Mesodermal cell (in vitro differentiated cells): ENCODE measurements around the gene HMCN1.

Experiments used
- H3K27ac ChIP-seq: 2 replicates; pipeline ENCODE4 v1.7.0; 2013; ENCODE audit warnings: mild to moderate bottlenecking, low read depth, low read length, moderate library complexity; ENCODE audit not compliant: severe bottlenecking
- H3K36me3 ChIP-seq: 2 replicates; pipeline ENCODE4 v1.7.1; 2013; ENCODE audit warnings: mild to moderate bottlenecking, low read length, moderate library complexity; ENCODE audit not compliant: control insufficient read depth, insufficient read depth
- H3K4me1 ChIP-seq: one replicate; pipeline ENCODE4 v1.7.1; 2013; ENCODE audit warnings: mild to moderate bottlenecking, low read length; ENCODE audit not compliant: insufficient read depth, control insufficient read depth, poor library complexity, severe bottlenecking
- H3K4me3 ChIP-seq: 2 replicates; pipeline ENCODE4 v1.7.0; 2013; ENCODE audit warnings: low read length, control low read depth, mild to moderate bottlenecking; ENCODE audit not compliant: insufficient read depth, poor library complexity, severe bottlenecking; ENCODE audit errors: extremely low read depth
- H3K9me3 ChIP-seq: 2 replicates; pipeline ENCODE4 v1.7.1; 2013; ENCODE audit warnings: mild to moderate bottlenecking, low read length, moderate library complexity; ENCODE audit not compliant: control insufficient read depth
- WGBS, 2 experiments: methylation state at CpG; one replicate each; pipeline ENCODE4 v1.1.5; 2013; ENCODE audit warnings: missing lambda C conversion rate in 2 of 2; ENCODE audit not compliant: insufficient coverage in 2 of 2; 5-methylcytosine and 5-hydroxymethylcytosine counted together

Gene HMCN1

DNA sequence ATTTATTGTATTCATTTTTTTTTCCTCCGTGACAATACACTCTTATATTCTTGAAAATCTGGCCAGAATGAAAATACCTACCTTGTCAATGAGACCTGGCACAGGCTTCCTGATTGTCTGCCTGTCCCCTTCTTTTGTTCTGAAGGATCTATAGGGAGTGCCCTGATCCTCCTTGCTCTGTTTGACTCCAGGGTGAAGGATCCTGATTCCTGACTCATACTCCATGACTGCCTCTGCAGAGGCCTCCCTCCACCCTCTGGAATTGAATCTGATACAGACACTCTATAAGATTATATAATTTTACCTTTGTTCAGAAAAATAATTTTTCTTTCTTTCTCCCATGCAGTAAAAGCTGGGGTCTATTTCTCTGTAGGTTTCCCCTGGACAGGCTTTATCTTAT lies 116.2 kb downstream of the HMCN1 start:
- H3K4me3 ChIP-seq: no peak overlapping the region
- no peaks in the 10 kb centered on the region for H3K9me3 ChIP-seq
- no peaks in the 10 kb centered on the region for H3K4me1 ChIP-seq
- no peaks in the 10 kb centered on the region for H3K36me3 ChIP-seq
- H3K27ac ChIP-seq: no peak overlapping the region
- no CpG with 5 or more reads among the region's 1 CpG for WGBS, 2 experiments

DNA sequence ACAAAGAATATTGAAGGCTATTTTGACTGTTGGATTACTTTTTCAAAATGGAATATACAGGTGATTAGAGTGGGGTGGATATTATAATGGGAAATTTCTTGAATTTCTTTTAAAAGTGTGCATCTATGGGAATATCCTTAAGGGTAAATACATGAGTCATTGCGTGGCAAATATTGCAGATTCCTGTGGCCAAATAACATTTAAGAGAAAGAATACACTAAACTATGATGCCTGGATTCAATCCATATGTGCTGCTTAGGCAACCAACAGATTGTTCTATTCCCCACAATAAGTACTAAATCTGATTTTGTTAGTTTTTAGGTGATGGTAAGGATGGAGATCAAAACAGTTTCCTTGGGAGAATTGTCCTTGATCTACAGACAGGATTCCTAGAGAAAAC lies 119.5 kb downstream of the HMCN1 start:
- Histone ChIP-seq H3K9me3 (no peaks in the 10 kb centered on the region), H3K27ac (no peak overlapping the region), H3K4me3 (no peak overlapping the region), H3K36me3 (no peaks in the 10 kb centered on the region), H3K4me1 (no peaks in the 10 kb centered on the region)
- WGBS, 2 experiments: no CpG with 5 or more reads among the region's 1 CpG

DNA sequence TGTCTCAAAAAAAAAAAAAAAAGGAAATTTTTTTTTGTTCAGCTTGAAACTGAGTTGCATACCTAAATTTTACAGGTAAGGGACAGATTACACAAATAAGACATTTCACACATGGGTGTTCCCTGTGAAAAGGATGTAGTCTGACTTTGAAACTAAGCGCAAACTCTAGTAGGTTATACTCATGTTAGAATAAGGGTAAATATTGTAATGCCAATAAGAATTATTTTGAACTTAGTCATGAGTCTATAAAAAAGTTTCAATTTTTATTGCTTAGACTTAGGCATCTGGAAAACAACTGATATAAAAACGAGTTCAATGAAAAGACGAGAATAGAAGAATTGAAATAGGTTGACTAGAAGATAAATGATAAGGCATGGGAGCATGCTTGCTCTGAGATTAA lies 122.3 kb downstream of the HMCN1 start:
- Histone ChIP-seq H3K4me1 (peaks cover 2% of the 10 kb centered on the region), H3K36me3 (no peaks in the 10 kb centered on the region), H3K9me3 (no peaks in the 10 kb centered on the region), H3K27ac (no peak overlapping the region), H3K4me3 (no peak overlapping the region)
- WGBS, 2 experiments: 67 to 74% methylated on average over 2 of the region's 3 CpGs

DNA sequence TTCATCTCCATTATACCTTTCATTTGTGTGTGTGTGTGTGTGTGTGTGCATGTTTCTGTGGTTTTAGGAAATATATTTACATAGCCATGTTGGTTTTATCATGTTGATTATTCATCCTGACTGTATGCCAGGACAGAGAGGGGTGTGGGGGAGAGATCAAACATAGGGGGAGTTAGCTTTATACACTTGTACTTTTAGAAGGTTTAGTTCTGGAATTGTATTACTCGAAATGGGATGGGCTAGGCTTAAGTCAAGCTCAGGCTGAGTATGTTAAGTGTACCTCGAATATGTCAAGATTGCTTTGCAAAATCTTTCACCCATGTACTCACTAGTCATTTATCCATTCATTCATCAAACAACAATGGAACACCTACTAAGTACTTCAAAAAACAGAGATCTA lies 123.3 kb downstream of the HMCN1 start:
- Histone ChIP-seq H3K4me3 (no peak overlapping the region), H3K27ac (no peak overlapping the region), H3K9me3 (no peaks in the 10 kb centered on the region), H3K4me1 (peaks cover 5% of the 10 kb centered on the region), H3K36me3 (no peaks in the 10 kb centered on the region)
- 75 to 80% methylated on average over 1 of the region's 2 CpGs for WGBS, 2 experiments

DNA sequence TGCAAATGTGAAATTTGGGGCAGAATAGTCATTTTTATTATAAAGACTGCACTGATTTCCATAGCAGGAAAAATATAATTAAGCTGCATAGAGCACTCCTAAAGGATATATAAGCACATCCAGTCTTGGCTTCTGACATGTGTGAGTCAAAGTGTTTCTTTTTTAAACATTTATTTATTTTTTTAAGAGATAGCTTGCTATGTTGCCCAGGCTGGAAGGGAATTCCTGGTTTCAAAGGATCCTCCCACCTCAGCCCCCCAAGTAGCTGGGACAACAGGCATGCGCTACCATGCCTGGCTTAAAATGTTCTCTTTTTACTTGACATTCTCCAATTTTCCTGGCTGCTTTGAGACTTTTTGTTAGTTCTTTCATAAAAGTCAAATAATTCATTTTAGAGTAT lies 126.1 kb downstream of the HMCN1 start:
- 100% methylated on average over 1 of the region's 1 CpG; no CpG with 5 or more reads in 1 of the 2 experiments for WGBS, 2 experiments
- Histone ChIP-seq H3K36me3 (no peaks in the 10 kb centered on the region), H3K4me3 (no peak overlapping the region), H3K27ac (no peak overlapping the region), H3K4me1 (peaks cover 10% of the 10 kb centered on the region), H3K9me3 (no peaks in the 10 kb centered on the region)

DNA sequence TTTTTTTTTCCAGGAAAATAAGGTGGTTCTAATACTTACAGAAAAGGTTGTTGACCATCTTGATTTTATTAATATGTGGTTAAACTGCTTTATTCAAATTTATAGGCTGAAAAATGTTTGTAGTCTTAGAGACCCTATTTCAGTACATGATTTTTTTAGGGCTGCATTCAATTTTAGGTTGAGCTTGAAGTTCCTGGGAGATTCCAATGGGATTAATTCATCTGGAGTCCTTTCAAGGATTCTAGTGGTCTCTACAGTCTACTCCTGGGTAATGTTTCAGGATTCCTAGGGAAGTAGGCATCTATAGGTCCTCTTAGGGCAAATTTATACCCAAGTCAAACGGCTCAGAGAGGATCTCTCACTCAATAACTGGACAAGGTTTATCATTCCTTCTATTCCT lies 126.7 kb downstream of the HMCN1 start:
- H3K36me3 ChIP-seq: no peaks in the 10 kb centered on the region
- H3K27ac ChIP-seq: no peak overlapping the region
- peaks cover 10% of the 10 kb centered on the region for H3K4me1 ChIP-seq
- WGBS, 2 experiments: 75 to 83% methylated on average over 1 of the region's 1 CpG
- no peak overlapping the region for H3K4me3 ChIP-seq
- no peaks in the 10 kb centered on the region for H3K9me3 ChIP-seq

DNA sequence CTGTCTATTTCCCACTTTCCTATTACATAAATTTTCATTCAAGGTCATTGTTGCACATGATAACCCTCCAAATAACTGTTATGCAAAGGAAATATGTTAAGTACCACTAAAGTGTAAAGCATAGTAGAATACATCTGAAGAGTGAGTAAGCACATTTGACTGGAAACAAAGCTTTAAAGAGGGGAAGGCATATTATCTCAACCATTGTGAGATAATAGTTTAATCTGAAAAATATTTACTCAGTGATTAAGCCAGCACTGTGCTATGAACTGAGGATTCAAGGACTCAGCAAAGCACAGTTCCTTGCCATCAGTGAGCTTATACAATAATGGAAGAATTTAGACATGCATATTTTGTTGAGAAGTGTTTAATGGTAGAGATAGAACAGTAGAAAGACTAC lies 127.4 kb downstream of the HMCN1 start:
- no peak overlapping the region for H3K4me3 ChIP-seq
- H3K27ac ChIP-seq: no peak overlapping the region
- H3K9me3 ChIP-seq: no peaks in the 10 kb centered on the region
- H3K4me1 ChIP-seq: peaks cover 10% of the 10 kb centered on the region
- H3K36me3 ChIP-seq: no peaks in the 10 kb centered on the region

DNA sequence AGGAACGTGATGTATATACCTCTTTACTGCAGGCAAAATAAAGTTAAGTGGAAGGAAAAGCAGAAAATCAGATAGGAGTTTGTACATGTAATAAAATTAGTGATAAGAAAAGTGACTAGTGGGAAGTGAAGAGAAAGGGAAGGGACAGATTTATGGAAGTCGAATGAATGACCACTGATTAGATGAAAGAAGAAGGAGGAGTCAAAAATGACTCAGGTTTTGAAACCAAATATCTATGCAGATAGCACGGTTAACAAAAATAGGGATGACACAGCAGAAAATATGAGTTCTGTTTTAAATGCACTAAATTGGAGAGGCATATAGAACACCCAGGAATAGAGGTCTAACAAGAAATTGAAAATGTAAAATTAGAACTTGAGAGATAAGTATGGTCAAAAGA lies 128.0 kb downstream of the HMCN1 start:
- WGBS, 2 experiments: 67 to 84% methylated on average over 1 to 2 of the region's 3 CpGs
- Histone ChIP-seq H3K4me3 (no peak overlapping the region), H3K9me3 (no peaks in the 10 kb centered on the region), H3K4me1 (peaks cover 10% of the 10 kb centered on the region), H3K36me3 (no peaks in the 10 kb centered on the region), H3K27ac (no peak overlapping the region)

DNA sequence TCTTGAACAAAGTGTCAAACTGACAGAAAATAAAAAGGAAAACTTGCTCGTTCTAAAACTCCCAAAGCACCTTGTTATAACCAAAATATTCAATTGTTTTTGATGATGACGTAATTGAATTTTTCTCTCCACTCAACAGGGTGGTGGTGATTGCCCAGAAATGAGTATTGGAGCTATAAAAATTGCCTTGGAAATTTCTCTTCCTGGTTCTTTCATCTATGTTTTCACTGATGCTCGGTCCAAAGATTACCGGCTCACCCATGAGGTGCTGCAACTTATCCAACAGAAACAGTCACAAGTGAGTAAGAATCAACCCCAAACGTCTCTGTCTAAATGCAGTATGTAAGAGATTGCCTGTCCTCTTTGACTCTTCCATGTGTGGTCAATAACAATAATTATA lies 130.1 kb downstream of the HMCN1 start:
- no peaks in the 10 kb centered on the region for H3K36me3 ChIP-seq
- H3K27ac ChIP-seq: no peak overlapping the region
- no peak overlapping the region for H3K4me3 ChIP-seq
- peaks cover 10% of the 10 kb centered on the region for H3K4me1 ChIP-seq
- H3K9me3 ChIP-seq: no peaks in the 10 kb centered on the region
- 88% methylated on average over 3 of the region's 5 CpGs; no CpG with 5 or more reads in 1 of the 2 experiments for WGBS, 2 experiments

DNA sequence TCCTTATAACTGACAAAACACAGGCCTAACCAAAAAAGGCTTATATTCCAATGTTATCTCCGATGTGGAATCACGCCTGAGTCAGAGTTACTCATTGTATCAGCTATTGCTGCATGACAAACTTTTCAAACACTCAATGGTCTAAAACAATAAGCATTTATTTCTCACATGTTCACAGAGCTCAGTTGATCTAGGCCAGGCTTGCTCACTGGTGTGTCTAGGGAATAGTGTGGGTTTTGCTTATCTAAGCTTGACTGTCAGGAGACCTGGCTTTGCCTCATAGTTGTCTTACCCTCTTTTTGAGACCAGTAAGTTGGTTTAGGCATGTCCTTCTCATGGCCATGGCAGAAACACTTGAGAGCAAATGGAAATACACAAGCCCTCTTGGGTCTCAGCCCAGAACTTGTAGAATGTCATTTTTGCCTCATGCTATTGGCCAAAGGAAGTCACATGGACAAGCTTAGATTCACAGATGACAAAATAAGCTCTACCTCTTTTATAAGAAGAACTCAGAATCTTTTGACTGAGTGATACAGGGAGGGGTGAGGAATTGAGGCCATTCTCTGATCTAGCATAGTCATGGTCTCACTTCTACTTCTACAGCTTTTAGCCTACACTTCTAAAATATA lies 130.8 kb downstream of the HMCN1 start:
- no peak overlapping the region for H3K4me3 ChIP-seq
- no peaks in the 10 kb centered on the region for H3K9me3 ChIP-seq
- peaks cover 10% of the 10 kb centered on the region for H3K4me1 ChIP-seq
- H3K36me3 ChIP-seq: no peaks in the 10 kb centered on the region
- WGBS, 2 experiments: 100% methylated on average over 1 to 2 of the region's 2 CpGs
- no peak overlapping the region for H3K27ac ChIP-seq

DNA sequence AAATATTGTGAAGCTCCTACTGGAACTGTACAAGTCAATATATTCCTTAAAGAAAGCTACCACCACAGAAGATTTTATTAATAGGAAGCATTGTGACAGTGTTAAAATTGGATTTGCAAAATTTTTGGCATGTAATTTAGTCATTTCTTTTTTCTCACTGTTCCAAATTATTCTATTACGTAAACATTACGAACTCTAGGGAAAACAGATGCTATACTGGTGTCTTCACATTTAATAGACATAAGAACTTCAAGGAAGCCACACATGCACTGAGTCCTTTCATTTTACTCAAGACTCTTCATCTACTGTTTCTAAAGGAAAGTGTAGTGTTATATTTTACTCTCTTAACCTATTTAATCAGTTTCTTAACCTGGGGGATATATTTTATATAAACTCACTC lies 135.4 kb downstream of the HMCN1 start:
- no peaks in the 10 kb centered on the region for H3K4me1 ChIP-seq
- WGBS, 2 experiments: no CpG with 5 or more reads among the region's 2 CpGs
- no peaks in the 10 kb centered on the region for H3K36me3 ChIP-seq

More for the DNA sequence above, 135.4 kb downstream of the HMCN1 start:
- H3K27ac ChIP-seq: no peak overlapping the region
- no peaks in the 10 kb centered on the region for H3K9me3 ChIP-seq
- no peak overlapping the region for H3K4me3 ChIP-seq
